Astrocyte (in vitro differentiated cells and primary cell): Measurements from ENCODE around the gene RASAL1. TPM values are rescaled to one million over a fixed set of nuclear protein-coding genes. Genes with fewer than 3 reads are reported as not detected.
A peak's percentile ranks its signal among the peaks of the same experiment; 100 is the strongest.

Experiments
- DNase-seq: peaks from one replicate; pipeline ENCODE4 v3.0.0-alpha.2; 2010; ENCODE audit warnings: low read depth
- FAIRE-seq: peaks from 2 replicates; lab custom pipeline; 2011; peaks lifted over from hg19 to GRCh38; lab: Jason Lieb, UNC
- H2AFZ ChIP-seq: 2 replicates; pipeline ENCODE4 v1.6.0; 2012; ENCODE audit warnings: low read depth, low read length, inconsistent platforms
- H3K27ac ChIP-seq: 2 replicates; pipeline ENCODE4 v1.5.1; 2011; ENCODE audit warnings: low read depth, low read length, inconsistent platforms
- H3K27me3 ChIP-seq: 2 replicates; pipeline ENCODE4 v1.6.0; 2011; ENCODE audit warnings: low read length, inconsistent platforms; ENCODE audit not compliant: insufficient read depth
- H3K36me3 ChIP-seq: 2 replicates; pipeline ENCODE4 v1.5.1; 2011; ENCODE audit warnings: low read length, inconsistent platforms; ENCODE audit not compliant: insufficient read depth
- H3K4me1 ChIP-seq: 2 replicates; pipeline ENCODE4 v1.5.1; 2011; ENCODE audit warnings: low read length, inconsistent platforms; ENCODE audit not compliant: insufficient read depth
- H3K4me2 ChIP-seq: 2 replicates; pipeline ENCODE4 v1.6.0; 2012; ENCODE audit warnings: low read length, inconsistent platforms
- H3K4me3 ChIP-seq: 2 replicates; pipeline ENCODE4 v1.5.1; 2011; ENCODE audit warnings: low read depth, mild to moderate bottlenecking, low read length, inconsistent platforms; ENCODE audit not compliant: insufficient read depth
- H3K79me2 ChIP-seq: 2 replicates; pipeline ENCODE4 v1.6.0; 2012; ENCODE audit warnings: mild to moderate bottlenecking, low read length, inconsistent platforms; ENCODE audit not compliant: insufficient read depth
- H3K9ac ChIP-seq: 2 replicates; pipeline ENCODE4 v1.6.0; 2012; ENCODE audit warnings: mild to moderate bottlenecking, low read length, inconsistent platforms
- H3K9me3 ChIP-seq: 2 replicates; pipeline ENCODE4 v1.5.1; 2012; ENCODE audit warnings: low read depth, mild to moderate bottlenecking, low read length, inconsistent platforms; ENCODE audit not compliant: insufficient read depth
- H4K20me1 ChIP-seq: 2 replicates; pipeline ENCODE4 v1.6.0; 2012; ENCODE audit warnings: low read length, inconsistent platforms; ENCODE audit not compliant: insufficient read depth
- H3K27ac Mint-ChIP-seq: one replicate; pipeline ENCODE4 v1.8.0; 2021; ENCODE audit warnings: mild to moderate bottlenecking, mixed read lengths; ENCODE audit not compliant: unreplicated experiment
- H3K27me3 Mint-ChIP-seq: one replicate; pipeline ENCODE4 v1.8.0; 2021; ENCODE audit warnings: low read depth, mixed read lengths; ENCODE audit not compliant: unreplicated experiment
- H3K36me3 Mint-ChIP-seq: one replicate; pipeline ENCODE4 v1.8.0; 2021; ENCODE audit warnings: low read depth, mixed read lengths; ENCODE audit not compliant: unreplicated experiment
- H3K4me1 Mint-ChIP-seq: one replicate; pipeline ENCODE4 v1.8.0; 2021; ENCODE audit warnings: low read depth, mixed read lengths; ENCODE audit not compliant: unreplicated experiment
- H3K4me3 Mint-ChIP-seq: one replicate; pipeline ENCODE4 v1.8.0; 2021; ENCODE audit warnings: mild to moderate bottlenecking, moderate library complexity, mixed read lengths; ENCODE audit not compliant: unreplicated experiment
- H3K9me3 Mint-ChIP-seq: one replicate; pipeline ENCODE4 v1.8.0; 2021; ENCODE audit warnings: mild to moderate bottlenecking, mixed read lengths; ENCODE audit not compliant: unreplicated experiment
- CTCF ChIP-seq: IDR thresholded peaks from 2 replicates; pipeline ENCODE4 v1.5.1; 2011; ENCODE audit warnings: low read depth, mild to moderate bottlenecking, inconsistent platforms, low read length, moderate library complexity; ENCODE audit not compliant: insufficient read depth
- EZH2 ChIP-seq: IDR thresholded peaks from 2 replicates; pipeline ENCODE4 v1.6.1; 2012; ENCODE audit warnings: mild to moderate bottlenecking, low read length, inconsistent platforms; ENCODE audit not compliant: insufficient read depth
- total RNA-seq: library from RNA; stranded (reverse); gene quantifications from 2 replicates; pipeline ENCODE4 v1.2.1, GENCODE V29; 2021

The RASAL1 gene
- total RNA-seq, 1 donor from 2014 or later = 0.48 TPM

DNA sequence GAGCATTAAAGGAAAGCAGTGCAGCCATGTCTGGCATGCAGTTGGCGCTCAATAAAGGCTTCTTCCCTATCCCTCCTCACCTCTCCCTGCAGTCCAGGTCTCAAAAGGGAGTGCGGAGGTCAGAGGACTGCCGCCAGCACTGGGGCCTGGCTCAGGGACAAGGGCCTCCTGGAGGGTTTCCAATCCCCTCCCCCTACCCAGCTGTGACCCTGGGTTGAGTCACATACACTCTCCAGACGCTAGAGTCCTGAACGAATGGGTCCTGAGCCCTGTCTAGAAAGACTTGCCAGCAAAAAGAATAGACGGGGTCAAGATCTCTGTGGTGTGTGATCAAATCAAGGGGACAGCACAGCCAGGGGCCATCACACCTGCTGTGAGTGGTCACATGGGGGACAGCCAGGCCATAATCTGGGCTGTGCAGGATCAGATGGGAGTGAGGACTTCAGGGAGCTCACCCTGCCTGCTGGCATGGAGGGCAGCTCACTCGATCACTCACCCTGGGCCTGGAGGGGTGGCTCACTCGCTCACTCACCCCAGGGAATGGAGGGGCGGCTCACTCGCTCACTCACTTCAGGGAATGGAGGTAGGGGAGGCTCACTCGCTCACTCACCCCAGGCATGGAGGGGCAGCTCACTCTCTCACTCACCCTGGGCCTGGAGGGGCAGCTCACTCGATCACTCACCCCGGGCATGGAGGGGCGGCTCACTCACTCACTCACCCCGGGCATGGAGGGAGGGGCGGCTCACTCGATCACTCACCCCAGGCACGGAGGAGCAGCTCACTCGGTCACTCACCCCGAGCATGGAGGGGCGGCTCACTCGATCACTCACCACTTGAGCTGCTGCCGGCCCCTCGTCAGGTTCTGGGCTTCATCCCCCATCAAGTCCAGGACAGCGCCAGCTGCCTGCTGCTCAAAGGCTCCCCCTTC, 26.8 kb upstream of the RASAL1 start:
- Histone ChIP-seq H3K9me3 (no peaks in the 10 kb centered on the region), H3K27ac (no peak overlapping the region), H3K4me3 (no peak overlapping the region), H3K9ac (no peak overlapping the region), H2AFZ (no peak overlapping the region), H3K36me3 (peaks cover 20% of the 10 kb centered on the region), H3K27me3 (no peaks in the 10 kb centered on the region), H3K4me2 (peak overlapping the region; percentile 31), H4K20me1 (peaks cover 54% of the 10 kb centered on the region), H3K79me2 (no peaks in the 10 kb centered on the region), H3K4me1 (peaks cover 13% of the 10 kb centered on the region)
- Mint-ChIP-seq H3K9me3 (no peaks in the 10 kb centered on the region), H3K4me1 (peaks cover 18% of the 10 kb centered on the region), H3K27ac (no peak overlapping the region), H3K27me3 (no peaks in the 10 kb centered on the region), H3K36me3 (peaks cover 38% of the 10 kb centered on the region), H3K4me3 (no peak overlapping the region)
- peak; percentile 47 for DNase-seq
- TF ChIP-seq EZH2 = no peak
- TF ChIP-seq CTCF = no peak
- no peak for FAIRE-seq

GRCh38 chr12:113161415-113162016, 26.0 kb upstream of the RASAL1 start:
- H3K27me3 Mint-ChIP-seq = peaks cover 7% of the 10 kb centered on the region
- no peak overlapping the region for H3K27ac Mint-ChIP-seq
- H3K36me3 Mint-ChIP-seq = peaks cover 41% of the 10 kb centered on the region
- peaks cover 20% of the 10 kb centered on the region for H3K36me3 ChIP-seq
- no peak overlapping the region for H3K4me3 ChIP-seq
- no peak overlapping the region for H3K4me2 ChIP-seq
- TF ChIP-seq EZH2 = no peak
- no peak for TF ChIP-seq CTCF
- peak overlapping the region; percentile 70 for H3K4me3 Mint-ChIP-seq
- H3K27ac ChIP-seq = no peak overlapping the region
- H3K27me3 ChIP-seq = no peaks in the 10 kb centered on the region
- H3K9me3 ChIP-seq = no peaks in the 10 kb centered on the region
- H4K20me1 ChIP-seq = peaks cover 57% of the 10 kb centered on the region
- no peak for FAIRE-seq
- peaks cover 13% of the 10 kb centered on the region for H3K4me1 ChIP-seq
- peak; percentile 23 for DNase-seq
- no peak overlapping the region for H3K9ac ChIP-seq
- no peaks in the 10 kb centered on the region for H3K9me3 Mint-ChIP-seq
- no peak overlapping the region for H2AFZ ChIP-seq
- peaks cover 18% of the 10 kb centered on the region for H3K4me1 Mint-ChIP-seq
- no peaks in the 10 kb centered on the region for H3K79me2 ChIP-seq
